PC-3 (cell line): ENCODE results near the gene CRISPLD2.

ENCODE experiments used
- EZH2 ChIP-seq: fragments of 300-600 bp; sonication (generic); IDR thresholded peaks from one replicate; pipeline ENCODE4 v1.6.1; 2017; ENCODE audit warnings: antibody characterized with exemption, mild to moderate bottlenecking, low read length; ENCODE audit not compliant: unreplicated experiment
- TF ChIP-seq, protein P1 (sequence below): fragments of 300-600 bp; sonication (generic); conservative IDR thresholded peaks from 2 replicates; pipeline ENCODE4 v1.5.1; 2017; ENCODE audit warnings: antibody characterized with exemption, low read depth, mild to moderate bottlenecking, low read length

DNA sequence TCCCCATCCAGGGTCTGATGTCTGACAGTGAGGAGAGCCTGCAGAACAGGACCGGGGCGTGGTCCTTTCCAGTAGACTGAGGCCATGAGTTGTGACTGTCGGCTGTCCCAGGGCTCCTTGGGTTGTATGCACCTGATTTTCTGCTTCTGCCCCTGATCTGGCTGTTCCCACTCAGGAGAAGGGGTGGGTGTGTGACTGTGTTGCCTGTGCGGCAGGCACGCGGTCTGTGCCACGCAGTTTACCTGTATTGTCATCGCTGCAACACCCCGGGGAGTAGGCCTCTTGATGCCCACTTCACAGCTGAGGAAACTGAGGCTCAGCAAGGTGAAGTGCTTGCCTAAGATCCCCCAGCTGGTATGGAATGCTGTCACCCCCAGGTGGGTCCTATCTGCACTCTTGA is 1.4 kb downstream of the CRISPLD2 start:
- TF ChIP-seq, protein P1, sequence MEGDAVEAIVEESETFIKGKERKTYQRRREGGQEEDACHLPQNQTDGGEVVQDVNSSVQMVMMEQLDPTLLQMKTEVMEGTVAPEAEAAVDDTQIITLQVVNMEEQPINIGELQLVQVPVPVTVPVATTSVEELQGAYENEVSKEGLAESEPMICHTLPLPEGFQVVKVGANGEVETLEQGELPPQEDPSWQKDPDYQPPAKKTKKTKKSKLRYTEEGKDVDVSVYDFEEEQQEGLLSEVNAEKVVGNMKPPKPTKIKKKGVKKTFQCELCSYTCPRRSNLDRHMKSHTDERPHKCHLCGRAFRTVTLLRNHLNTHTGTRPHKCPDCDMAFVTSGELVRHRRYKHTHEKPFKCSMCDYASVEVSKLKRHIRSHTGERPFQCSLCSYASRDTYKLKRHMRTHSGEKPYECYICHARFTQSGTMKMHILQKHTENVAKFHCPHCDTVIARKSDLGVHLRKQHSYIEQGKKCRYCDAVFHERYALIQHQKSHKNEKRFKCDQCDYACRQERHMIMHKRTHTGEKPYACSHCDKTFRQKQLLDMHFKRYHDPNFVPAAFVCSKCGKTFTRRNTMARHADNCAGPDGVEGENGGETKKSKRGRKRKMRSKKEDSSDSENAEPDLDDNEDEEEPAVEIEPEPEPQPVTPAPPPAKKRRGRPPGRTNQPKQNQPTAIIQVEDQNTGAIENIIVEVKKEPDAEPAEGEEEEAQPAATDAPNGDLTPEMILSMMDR, result no peak
- no peak for TF ChIP-seq EZH2
